ENCODE results near the gene HK3.

HK3 gene

GRCh38 chr5:176860381-176860780, 38.8 kb downstream of the HK3 start:
- Histone ChIP-seq H3K79me1 (ENCODE audit: low read depth, low read length) (no peaks in the 10 kb centered on the region), H2AFZ (ENCODE audit: low read length) (no peak overlapping the region), H3K18ac (ENCODE audit: low read length) (peak overlapping the region; percentile 78), H3K9ac (ENCODE audit: low read depth, low read length, poor library complexity) (no peak overlapping the region), H3K27ac (replicated peaks; ENCODE audit: low read length) (no peak overlapping the region), H2BK12ac (ENCODE audit: low read length) (no peak overlapping the region), H3K23ac (ENCODE audit: low read depth, low read length, poor library complexity) (no peak overlapping the region), H3K4me2 (ENCODE audit: insufficient read depth, low read length, poor library complexity, severe bottlenecking) (no peak overlapping the region), H2BK15ac (ENCODE audit: low read length) (peak overlapping the region; percentile 91), H3K14ac (ENCODE audit: low read length) (no peak overlapping the region), H2BK120ac (ENCODE audit: low read depth, low read length) (no peak overlapping the region), H2AK5ac (ENCODE audit: low read depth, low read length) (peak overlapping the region; percentile 64), H3K4me1 (ENCODE audit: control insufficient read depth in 2 of 2, insufficient read depth in 1 of 2, low read depth in 1 of 2, low read length in 2 of 2) (peaks cover 19 to 27% of the 10 kb centered on the region in 2 donors), H3K27me3 (ENCODE audit: control insufficient read depth in 3 of 3, insufficient read depth in 3 of 3, low read depth in 1 of 3, low read length in 3 of 3) (peaks cover 0 to 71% (median 0%) of the 10 kb centered on the region in 3 experiments), H3K4ac (ENCODE audit: low read length) (no peak overlapping the region), H4K8ac (ENCODE audit: low read depth, low read length) (no peak overlapping the region), H3K4me3 (ENCODE audit: low read length in 2 of 2) (no peak overlapping the region), H3K9me3 (replicated peaks in 1 of 2; ENCODE audit: control insufficient read depth in 2 of 2, insufficient read depth in 1 of 2, low read depth in 1 of 2, low read length in 2 of 2) (no peaks in the 10 kb centered on the region), H2BK5ac (ENCODE audit: low read length) (no peak overlapping the region), H3K36me3 (replicated peaks in 1 of 2; ENCODE audit: control insufficient read depth in 2 of 2, insufficient read depth in 2 of 2, low read length in 2 of 2) (no peaks in the 10 kb centered on the region), H4K91ac (ENCODE audit: low read depth, low read length, poor library complexity) (no peak overlapping the region)
- WGBS, 2 donors (ENCODE audit: extremely low coverage in 2 of 2, insufficient read length in 2 of 2, insufficient replicate concordance in 1 of 2) = no CpG with 5 or more reads among the region's 11 CpGs
- DNase-seq (ENCODE audit: low spot score) = no peak

DNA sequence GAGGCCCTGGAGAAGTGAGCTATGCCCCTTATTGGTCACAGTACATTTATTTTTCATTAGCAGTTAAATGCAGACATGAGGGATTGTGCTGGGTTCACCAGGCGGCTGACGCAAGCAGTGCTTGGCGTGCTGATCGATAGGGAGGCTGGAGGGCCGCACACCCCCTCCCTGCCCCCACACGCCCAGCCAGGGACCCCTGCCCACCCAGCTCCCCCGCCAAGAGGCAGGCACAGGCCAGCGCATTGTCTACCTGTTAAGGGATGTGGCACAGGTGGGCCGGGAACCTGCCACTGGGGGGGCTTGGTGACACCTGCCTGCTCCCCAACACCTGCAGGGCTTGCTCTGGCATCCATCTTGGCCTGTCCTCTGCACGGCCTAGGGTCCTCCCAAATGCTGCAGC, 39.2 kb downstream of the HK3 start:
- H3K4me3 ChIP-seq (ENCODE audit: low read length in 2 of 2) = no peak overlapping the region
- H3K18ac ChIP-seq (ENCODE audit: low read length) = peak overlapping the region; percentile 46
- no CpG with 5 or more reads among the region's 10 CpGs for WGBS, 2 donors (ENCODE audit: extremely low coverage in 2 of 2, insufficient read length in 2 of 2, insufficient replicate concordance in 1 of 2)
- DNase-seq (ENCODE audit: low spot score) = no peak
- H3K79me1 ChIP-seq (ENCODE audit: low read depth, low read length) = no peaks in the 10 kb centered on the region
- no peak overlapping the region for H3K14ac ChIP-seq (ENCODE audit: low read length)
- H3K23ac ChIP-seq (ENCODE audit: low read depth, low read length, poor library complexity) = no peak overlapping the region
- H2BK15ac ChIP-seq (ENCODE audit: low read length) = peak overlapping the region; percentile 91
- no peak overlapping the region for H3K4ac ChIP-seq (ENCODE audit: low read length)
- H3K9me3 ChIP-seq (replicated peaks in 1 of 2; ENCODE audit: control insufficient read depth in 2 of 2, insufficient read depth in 1 of 2, low read depth in 1 of 2, low read length in 2 of 2) = no peaks in the 10 kb centered on the region
- no peak overlapping the region for H4K91ac ChIP-seq (ENCODE audit: low read depth, low read length, poor library complexity)
- no peak overlapping the region for H2BK120ac ChIP-seq (ENCODE audit: low read depth, low read length)
- H4K8ac ChIP-seq (ENCODE audit: low read depth, low read length) = no peak overlapping the region
- no peak overlapping the region for H3K9ac ChIP-seq (ENCODE audit: low read depth, low read length, poor library complexity)
- H3K36me3 ChIP-seq (replicated peaks in 1 of 2; ENCODE audit: control insufficient read depth in 2 of 2, insufficient read depth in 2 of 2, low read length in 2 of 2) = no peaks in the 10 kb centered on the region
- H2AFZ ChIP-seq (ENCODE audit: low read length) = no peak overlapping the region
- no peak overlapping the region for H2BK12ac ChIP-seq (ENCODE audit: low read length)
- H3K27ac ChIP-seq (replicated peaks; ENCODE audit: low read length) = no peak overlapping the region
- no peak overlapping the region for H3K4me2 ChIP-seq (ENCODE audit: insufficient read depth, low read length, poor library complexity, severe bottlenecking)
- no peak overlapping the region for H2BK5ac ChIP-seq (ENCODE audit: low read length)
- peaks cover 0 to 71% (median 0%) of the 10 kb centered on the region in 3 experiments for H3K27me3 ChIP-seq (ENCODE audit: control insufficient read depth in 3 of 3, insufficient read depth in 3 of 3, low read depth in 1 of 3, low read length in 3 of 3)
- no peak overlapping the region for H2AK5ac ChIP-seq (ENCODE audit: low read depth, low read length)
- peaks cover 19 to 30% of the 10 kb centered on the region in 2 donors for H3K4me1 ChIP-seq (ENCODE audit: control insufficient read depth in 2 of 2, insufficient read depth in 1 of 2, low read depth in 1 of 2, low read length in 2 of 2)

DNA sequence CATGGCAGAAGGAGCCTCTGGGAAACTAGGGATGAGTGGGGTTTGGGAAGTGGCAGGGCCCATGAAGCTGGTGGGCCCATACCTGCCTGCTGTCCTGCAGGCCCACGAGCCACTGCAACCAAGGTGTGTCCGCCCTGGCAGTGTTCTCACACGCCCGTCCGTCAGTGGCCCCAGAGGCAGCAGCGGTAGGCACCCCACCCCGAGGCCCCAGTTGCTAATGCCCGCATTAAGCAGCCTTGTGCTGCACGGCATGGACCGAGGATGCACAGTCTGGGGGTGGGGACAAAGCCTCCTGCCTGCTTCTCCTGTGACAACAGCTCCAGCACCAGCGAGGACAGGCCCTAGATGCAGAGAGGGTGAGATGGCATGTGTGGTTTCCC, 41.3 kb downstream of the HK3 start:
- no CpG with 5 or more reads among the region's 11 CpGs for WGBS, 2 donors (ENCODE audit: extremely low coverage in 2 of 2, insufficient read length in 2 of 2, insufficient replicate concordance in 1 of 2)
- no peak overlapping the region for H3K23ac ChIP-seq (ENCODE audit: low read depth, low read length, poor library complexity)
- peak overlapping the region; percentile 90 for H3K18ac ChIP-seq (ENCODE audit: low read length)
- peak overlapping the region; percentile 86 for H2BK15ac ChIP-seq (ENCODE audit: low read length)
- peak overlapping the region; percentile 27 for H3K9ac ChIP-seq (ENCODE audit: low read depth, low read length, poor library complexity)
- H3K9me3 ChIP-seq (replicated peaks in 1 of 2; ENCODE audit: control insufficient read depth in 2 of 2, insufficient read depth in 1 of 2, low read depth in 1 of 2, low read length in 2 of 2) = no peaks in the 10 kb centered on the region
- no peak overlapping the region for H3K27ac ChIP-seq (replicated peaks; ENCODE audit: low read length)
- H3K4me3 ChIP-seq (ENCODE audit: low read length in 2 of 2) = no peak overlapping the region
- H2BK12ac ChIP-seq (ENCODE audit: low read length) = peak overlapping the region; percentile 87
- no peak overlapping the region for H2BK5ac ChIP-seq (ENCODE audit: low read length)
- H3K4me2 ChIP-seq (ENCODE audit: insufficient read depth, low read length, poor library complexity, severe bottlenecking) = no peak overlapping the region
- H4K91ac ChIP-seq (ENCODE audit: low read depth, low read length, poor library complexity) = no peak overlapping the region
- H2BK120ac ChIP-seq (ENCODE audit: low read depth, low read length) = no peak overlapping the region
- no peak for DNase-seq (ENCODE audit: low spot score)
- H3K27me3 ChIP-seq (ENCODE audit: control insufficient read depth in 3 of 3, insufficient read depth in 3 of 3, low read depth in 1 of 3, low read length in 3 of 3) = peaks cover 0 to 68% (median 0%) of the 10 kb centered on the region in 3 experiments
- H3K14ac ChIP-seq (ENCODE audit: low read length) = peak overlapping the region; percentile 86
- H3K4me1 ChIP-seq (ENCODE audit: control insufficient read depth in 2 of 2, insufficient read depth in 1 of 2, low read depth in 1 of 2, low read length in 2 of 2) = peaks cover 11 to 26% of the 10 kb centered on the region in 2 donors
- H2AFZ ChIP-seq (ENCODE audit: low read length) = no peak overlapping the region
- peaks cover 2% of the 10 kb centered on the region for H3K79me1 ChIP-seq (ENCODE audit: low read depth, low read length)
- H2AK5ac ChIP-seq (ENCODE audit: low read depth, low read length) = peak overlapping the region; percentile 15
- no peak overlapping the region for H3K4ac ChIP-seq (ENCODE audit: low read length)
- no peak overlapping the region for H4K8ac ChIP-seq (ENCODE audit: low read depth, low read length)
- no peaks in the 10 kb centered on the region for H3K36me3 ChIP-seq (replicated peaks in 1 of 2; ENCODE audit: control insufficient read depth in 2 of 2, insufficient read depth in 2 of 2, low read length in 2 of 2)

DNA sequence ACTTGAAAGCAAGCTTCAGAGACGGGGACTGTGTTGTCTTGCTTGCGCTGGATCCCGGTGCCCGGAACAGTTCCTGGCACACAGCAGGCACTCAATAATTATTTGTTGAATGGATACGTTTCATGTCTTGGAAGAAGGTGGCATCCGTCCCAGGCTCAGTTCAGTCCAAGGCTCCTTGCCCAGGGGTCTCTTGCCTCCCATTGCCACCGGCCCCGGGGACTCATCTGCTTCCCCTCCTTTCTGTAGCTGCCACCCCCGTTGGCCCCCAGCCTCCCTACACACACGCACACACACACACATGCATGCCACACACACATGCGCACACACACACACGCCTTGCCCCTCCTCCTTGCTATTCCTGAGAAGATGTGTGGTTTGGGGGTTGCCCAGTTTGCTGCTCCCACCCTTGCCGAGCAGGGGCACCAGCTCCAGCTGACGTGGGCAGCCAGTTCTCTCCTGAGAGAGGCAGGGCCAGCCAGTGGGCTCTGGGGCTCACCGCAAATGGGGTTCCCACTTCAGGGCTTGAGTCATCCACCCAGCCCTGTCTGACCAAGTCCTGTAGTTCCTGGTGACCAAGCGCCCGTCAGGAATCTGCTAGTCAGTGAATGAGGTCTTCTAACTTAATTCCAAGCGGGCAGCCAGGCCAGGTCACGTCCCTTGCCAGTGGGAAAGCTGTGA, 41.8 kb downstream of the HK3 start:
- Histone ChIP-seq H3K4me2 (ENCODE audit: insufficient read depth, low read length, poor library complexity, severe bottlenecking) (no peak overlapping the region), H3K18ac (ENCODE audit: low read length) (peak overlapping the region; percentile 90), H3K36me3 (replicated peaks in 1 of 2; ENCODE audit: control insufficient read depth in 2 of 2, insufficient read depth in 2 of 2, low read length in 2 of 2) (no peaks in the 10 kb centered on the region), H3K9me3 (replicated peaks in 1 of 2; ENCODE audit: control insufficient read depth in 2 of 2, insufficient read depth in 1 of 2, low read depth in 1 of 2, low read length in 2 of 2) (no peaks in the 10 kb centered on the region), H2BK15ac (ENCODE audit: low read length) (peak overlapping the region; percentile 86), H2AFZ (ENCODE audit: low read length) (no peak overlapping the region), H3K14ac (ENCODE audit: low read length) (no peak overlapping the region), H4K8ac (ENCODE audit: low read depth, low read length) (no peak overlapping the region), H2BK12ac (ENCODE audit: low read length) (peak overlapping the region; percentile 87), H3K79me1 (ENCODE audit: low read depth, low read length) (peaks cover 2% of the 10 kb centered on the region), H2BK5ac (ENCODE audit: low read length) (no peak overlapping the region), H4K91ac (ENCODE audit: low read depth, low read length, poor library complexity) (no peak overlapping the region), H3K4me1 (ENCODE audit: control insufficient read depth in 2 of 2, insufficient read depth in 1 of 2, low read depth in 1 of 2, low read length in 2 of 2) (peaks cover 7 to 25% of the 10 kb centered on the region in 2 donors), H3K9ac (ENCODE audit: low read depth, low read length, poor library complexity) (peak overlapping the region; percentile 27), H3K27me3 (ENCODE audit: control insufficient read depth in 3 of 3, insufficient read depth in 3 of 3, low read depth in 1 of 3, low read length in 3 of 3) (peaks cover 0 to 68% (median 0%) of the 10 kb centered on the region in 3 experiments), H3K4ac (ENCODE audit: low read length) (no peak overlapping the region), H3K27ac (replicated peaks; ENCODE audit: low read length) (no peak overlapping the region), H3K23ac (ENCODE audit: low read depth, low read length, poor library complexity) (peak overlapping the region; percentile 23), H3K4me3 (ENCODE audit: low read length in 2 of 2) (no peak overlapping the region), H2AK5ac (ENCODE audit: low read depth, low read length) (peak overlapping the region; percentile 15), H2BK120ac (ENCODE audit: low read depth, low read length) (no peak overlapping the region)
- DNase-seq (ENCODE audit: low spot score) = no peak
- no CpG with 5 or more reads among the region's 19 CpGs for WGBS, 2 donors (ENCODE audit: extremely low coverage in 2 of 2, insufficient read length in 2 of 2, insufficient replicate concordance in 1 of 2)

All from neuronal stem cell (in vitro differentiated cells).